NCI-H69 (cell line): Measurements from ENCODE around the gene RYK.
A peak's percentile ranks its signal among the peaks of the same experiment; 100 is the strongest.

Source experiments
- DNase-seq: peaks from one replicate; lab custom pipeline; 2025; lab: John Stamatoyannopoulos, UW

Gene RYK

DNA sequence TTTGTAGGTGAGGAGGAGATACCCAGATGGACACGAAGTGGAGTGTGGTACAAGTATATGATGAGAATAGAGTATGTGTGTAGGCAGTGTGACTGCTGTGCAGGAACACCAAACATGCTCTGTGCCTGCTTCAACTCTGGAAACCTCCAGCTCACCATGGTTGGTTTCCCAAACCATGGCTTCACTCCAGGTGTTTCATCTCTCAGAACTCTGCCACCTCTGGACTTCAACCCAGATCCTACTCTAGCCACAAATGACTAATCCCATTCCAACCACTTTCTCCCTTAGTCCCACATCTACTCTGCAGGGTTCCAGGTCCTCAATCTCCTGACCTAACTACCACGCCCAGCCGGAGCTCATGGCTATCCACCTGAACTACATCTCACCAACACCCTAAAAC, 102.1 kb downstream of the RYK start:
- DNase-seq: no peak

GRCh38 chr3:134147411-134147810, 103.2 kb downstream of the RYK start:
- DNase-seq: no peak

DNA sequence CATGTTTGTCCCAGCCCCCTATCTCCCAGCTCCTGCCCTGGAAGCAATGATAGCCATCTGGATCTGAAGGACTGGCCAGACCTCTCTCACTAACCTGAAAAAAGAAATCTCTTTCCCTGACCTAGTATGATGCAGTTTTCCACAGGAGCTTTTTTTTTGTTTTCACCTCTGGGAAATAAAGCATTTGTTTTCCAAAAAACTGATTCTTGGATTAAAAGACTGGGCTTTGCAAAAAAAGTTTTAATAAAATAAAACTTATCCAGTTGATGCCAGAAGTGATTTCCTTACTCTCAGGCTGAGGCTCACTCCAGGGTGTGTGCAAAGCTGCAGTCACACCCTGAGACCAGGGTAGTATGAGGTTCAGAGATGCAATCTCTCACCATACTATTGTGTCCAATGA, 104.0 kb downstream of the RYK start:
- DNase-seq: no peak

DNA sequence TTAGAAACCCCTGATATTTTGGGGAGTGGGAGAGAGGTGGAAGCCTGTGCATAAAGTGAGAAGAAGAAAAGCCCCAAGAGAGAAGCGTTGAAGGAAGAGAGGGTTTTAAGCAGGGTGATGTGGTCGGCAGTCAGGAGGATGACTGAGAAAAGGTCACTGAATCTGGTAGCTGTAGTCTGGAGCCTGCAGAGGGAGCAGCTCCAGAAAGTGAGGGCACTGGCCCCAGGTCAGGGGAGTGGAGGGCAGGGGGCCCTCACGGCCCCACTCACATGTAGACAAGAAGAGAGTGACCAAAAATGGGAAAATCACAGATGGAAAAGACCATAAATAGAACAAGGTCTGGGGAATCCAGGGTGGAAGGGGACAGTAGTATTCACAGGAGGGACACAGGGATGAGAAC, 105.5 kb downstream of the RYK start:
- DNase-seq: no peak

DNA sequence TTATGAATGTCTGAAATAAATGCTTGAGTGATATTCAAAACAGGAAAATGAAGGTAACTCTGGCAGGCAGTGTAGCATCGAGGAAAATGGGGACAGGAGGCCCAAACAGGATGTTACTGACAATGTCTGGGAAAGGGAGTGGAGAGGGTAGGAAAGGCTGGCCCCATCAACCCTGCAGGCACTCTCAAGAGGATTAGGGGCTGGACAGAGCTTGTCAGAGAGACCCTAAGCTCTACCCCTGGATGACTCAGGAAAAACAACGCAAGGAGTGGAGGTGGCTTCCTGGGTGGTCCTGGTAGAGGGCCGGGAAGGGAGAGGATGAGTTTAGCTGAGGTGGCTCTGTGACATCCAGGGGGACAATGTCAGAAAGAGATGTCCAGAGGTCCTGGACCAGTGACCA, 106.0 kb downstream of the RYK start:
- DNase-seq: no peak

DNA sequence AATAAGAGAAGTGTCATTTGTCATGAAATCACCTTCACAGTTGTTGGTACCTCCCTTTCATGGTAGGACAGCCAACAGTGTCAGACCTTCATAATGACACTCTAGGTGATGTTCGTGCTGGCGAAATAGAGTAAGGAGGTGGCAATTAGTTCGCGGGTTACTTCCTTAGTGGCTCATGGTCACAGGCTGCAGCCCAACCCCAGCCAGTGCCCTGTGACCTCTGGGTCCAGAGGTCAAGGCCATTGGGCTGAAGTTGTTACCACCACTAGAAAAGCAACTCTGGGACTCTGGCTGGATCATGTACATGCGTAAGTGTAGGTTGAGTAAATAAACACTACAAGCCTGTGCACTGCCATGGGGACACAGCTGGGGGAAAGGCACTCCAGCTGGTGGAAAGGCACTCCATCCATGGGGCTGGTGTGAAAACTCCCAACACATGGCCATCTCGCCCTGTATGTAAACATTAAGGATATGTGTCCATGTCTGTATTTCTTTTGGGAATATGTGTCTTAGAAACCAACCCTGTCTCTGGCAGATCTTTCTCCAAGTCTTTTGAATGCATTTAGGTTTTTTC, 106.7 kb downstream of the RYK start:
- no peak for DNase-seq

DNA sequence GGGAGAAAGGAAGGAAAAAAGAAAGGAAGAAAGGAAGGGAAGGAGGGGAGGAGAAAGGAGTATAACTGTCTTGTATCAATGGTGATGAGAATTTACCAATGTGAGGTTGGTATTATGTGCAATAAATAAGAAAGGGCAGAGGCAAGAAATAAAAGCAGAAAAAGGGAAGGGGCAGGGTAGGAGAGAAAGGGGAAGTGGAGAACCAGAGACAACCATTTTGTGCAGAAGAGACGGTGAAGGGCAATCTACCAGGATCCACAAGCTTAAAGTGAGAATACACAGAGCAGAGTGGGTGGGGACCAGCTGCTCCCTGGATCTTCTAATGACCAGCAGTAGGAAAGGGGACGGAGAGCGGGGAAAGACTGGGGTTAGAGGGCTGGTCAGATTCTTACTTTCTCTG, 114.1 kb downstream of the RYK start:
- no peak for DNase-seq

- DNase-seq: no peak
Measured at GRCh38 chr3:134134698-134135415, 115.8 kb downstream of the RYK start.

DNA sequence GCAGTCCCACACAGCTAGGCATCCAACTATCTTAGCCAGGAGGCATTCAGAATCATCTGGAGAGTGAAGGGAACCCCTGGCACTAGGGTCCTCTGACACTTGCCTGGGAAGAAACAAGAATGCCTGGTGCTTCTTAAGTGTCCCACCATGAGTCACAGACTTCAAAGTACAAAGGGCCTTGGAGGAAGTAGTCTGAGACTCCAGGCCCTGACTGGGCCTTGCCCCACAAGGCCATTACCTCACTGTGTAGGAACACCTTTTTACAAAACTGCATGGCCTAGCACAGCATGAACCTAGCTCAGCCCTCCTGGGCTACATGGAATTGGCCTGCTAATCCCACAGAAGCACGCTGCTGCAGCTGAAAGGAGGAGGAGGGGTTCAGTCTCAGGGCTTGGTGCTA, 116.4 kb downstream of the RYK start:
- no peak for DNase-seq

DNA sequence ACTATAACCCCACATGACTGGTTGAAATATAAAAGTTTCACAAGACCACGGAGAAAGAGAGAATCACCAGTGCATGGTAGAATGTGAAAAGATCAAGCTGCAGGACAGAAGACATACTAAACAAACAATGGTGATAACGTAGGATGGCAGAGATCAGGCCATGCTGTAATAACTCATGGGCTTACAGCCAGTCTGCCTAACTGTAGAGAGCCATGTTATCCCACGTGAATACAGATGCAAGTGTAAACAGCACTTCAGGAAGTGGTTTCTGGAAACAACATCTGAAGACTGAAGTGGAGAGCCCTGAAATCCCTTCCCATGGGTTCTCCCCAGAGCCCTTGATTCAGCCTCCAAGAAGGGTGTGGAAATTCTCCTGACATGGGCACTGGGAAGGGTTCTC, 117.7 kb downstream of the RYK start:
- DNase-seq: no peak

- DNase-seq: no peak
Measured at GRCh38 chr3:134126153-134126552, 124.5 kb downstream of the RYK start.

DNA sequence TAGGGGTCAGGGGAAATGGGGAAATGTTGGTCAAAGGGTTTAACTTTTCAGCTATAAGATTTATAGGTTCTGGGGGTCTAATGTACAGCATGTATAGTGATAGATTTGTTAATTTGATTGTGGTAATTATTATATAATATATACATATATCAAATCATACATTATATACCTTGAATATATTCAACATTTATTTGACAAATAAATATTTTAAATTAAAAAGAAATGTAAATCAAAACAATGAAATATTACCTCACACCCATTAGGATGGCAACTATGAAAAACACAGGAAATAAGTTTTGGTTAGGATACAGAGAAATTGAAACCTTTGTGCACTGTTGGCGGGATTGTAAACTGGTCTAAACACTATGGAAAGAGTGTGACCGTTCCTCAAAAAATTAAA, 135.9 kb downstream of the RYK start:
- no peak for DNase-seq

GRCh38 chr3:134111616-134112015, 139.0 kb downstream of the RYK start:
- DNase-seq: peak; percentile 1

- no peak for DNase-seq
Measured at GRCh38 chr3:134110963-134111362, 139.7 kb downstream of the RYK start.
